ENCODE data around the gene PPP1R37. TPM values are rescaled to one million over a fixed set of nuclear protein-coding genes. Genes with fewer than 3 reads are reported as not detected.

PPP1R37 gene
- total RNA-seq, 1 experiment from 2014 or later, result 33.6 TPM

DNA sequence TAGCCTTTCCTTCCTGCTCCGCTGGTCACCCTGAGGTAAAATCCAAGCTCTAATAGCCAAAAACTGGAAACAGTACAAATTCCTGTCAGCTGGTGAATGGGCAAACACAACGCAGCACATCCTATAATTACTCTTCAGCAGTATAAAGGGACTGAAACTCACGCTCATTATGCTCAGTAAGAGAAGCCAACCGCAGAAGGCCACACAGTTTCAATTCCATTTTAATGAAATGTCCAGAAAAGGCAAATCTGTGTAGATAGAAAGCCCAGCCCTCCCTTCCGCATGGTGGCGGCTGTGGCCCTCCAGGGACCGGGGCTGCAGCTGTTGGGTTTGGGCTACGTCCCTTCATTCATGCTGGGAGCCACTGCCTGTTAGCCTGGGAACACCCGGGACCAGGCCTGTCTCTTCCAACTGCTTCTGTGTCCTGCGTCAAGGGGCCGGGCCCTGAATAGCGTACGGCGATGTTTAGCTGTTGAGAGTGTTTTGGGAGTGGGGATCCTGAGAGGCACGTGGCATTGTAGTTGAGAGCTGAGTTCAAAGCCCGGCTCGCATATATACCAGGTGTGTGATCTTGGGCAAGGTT, 44.3 kb downstream of the PPP1R37 start:
- Histone ChIP-seq H3K23me2 (ENCODE audit: insufficient read length, low read depth, low read length, poor library complexity, severe bottlenecking) (no peaks in the 10 kb centered on the region), H4K5ac (ENCODE audit: insufficient read length, low read depth, low read length) (no peak overlapping the region), H4K20me1 (ENCODE audit: control insufficient read depth, insufficient read depth, insufficient read length) (no peaks in the 10 kb centered on the region), H2BK12ac (ENCODE audit: insufficient read length, low read depth, low read length) (no peak overlapping the region), H2AK5ac (ENCODE audit: insufficient read length, low read length) (no peak overlapping the region), H4K8ac (replicated peaks; ENCODE audit: insufficient read length, low read depth, low read length) (no peak overlapping the region), H3K79me1 (ENCODE audit: insufficient read depth, low read depth, low read length, poor library complexity, severe bottlenecking) (no peaks in the 10 kb centered on the region), H3K79me2 (ENCODE audit: insufficient read depth, low read length) (no peaks in the 10 kb centered on the region; the same call in 1 of the 2 replicates), H2BK15ac (ENCODE audit: low read depth, low read length) (no peak overlapping the region), H3K9ac (ENCODE audit: extremely low read depth, insufficient read length, low read length) (no peak overlapping the region), H3K23ac (ENCODE audit: insufficient read length, low read depth, low read length) (no peak overlapping the region), H3K4ac (ENCODE audit: low read depth, low read length) (no peak overlapping the region), H4K91ac (ENCODE audit: insufficient read length, low read depth, low read length) (no peak overlapping the region), H3K14ac (ENCODE audit: insufficient read depth, low read length) (no peak overlapping the region; the same call in 1 of the 2 replicates), H3K27me3 (ENCODE audit: insufficient read depth, low read length) (no peaks in the 10 kb centered on the region), H3K4me2 (ENCODE audit: insufficient read depth, insufficient read length, low read length) (no peak overlapping the region), H3K4me1 (ENCODE audit: insufficient read depth, low read length) (no peaks in the 10 kb centered on the region), H3K56ac (ENCODE audit: insufficient read length, low read depth, low read length) (no peak overlapping the region), H2BK5ac (ENCODE audit: insufficient read length, low read length) (no peak overlapping the region), H3T11ph (ENCODE audit: low read length) (no peak overlapping the region), H2BK20ac (ENCODE audit: low read depth, low read length, poor library complexity, severe bottlenecking) (no peak overlapping the region), H3K9me3 (ENCODE audit: control insufficient read depth, low read depth, low read length) (no peaks in the 10 kb centered on the region), H3K18ac (ENCODE audit: insufficient read length, low read depth, low read length) (no peak overlapping the region), H2BK120ac (ENCODE audit: low read depth, low read length, poor library complexity, severe bottlenecking) (no peak overlapping the region), H3K27ac (ENCODE audit: insufficient read length, low read depth, low read length) (no peak overlapping the region), H2AFZ (ENCODE audit: low read length) (no peak overlapping the region)
- H3K27me3 Mint-ChIP-seq (ENCODE audit: low read depth), result no peaks in the 10 kb centered on the region
- peaks cover 7 to 12% (median 11%) of the 10 kb centered on the region in 3 experiments; a peak in 6 of 7 replicates for H3K36me3 Mint-ChIP-seq (ENCODE audit: insufficient read depth in 1 of 3, low read depth in 3 of 3)
- WGBS (ENCODE audit: extremely low coverage, insufficient read length, low lambda C conversion rate), result no CpG with 5 or more reads among the region's 17 CpGs
- peak overlapping the region; percentile 74 to 78 (median 76); a peak in 5 of 7 replicates for H3K27ac Mint-ChIP-seq
- TF ChIP-seq, protein P1, sequence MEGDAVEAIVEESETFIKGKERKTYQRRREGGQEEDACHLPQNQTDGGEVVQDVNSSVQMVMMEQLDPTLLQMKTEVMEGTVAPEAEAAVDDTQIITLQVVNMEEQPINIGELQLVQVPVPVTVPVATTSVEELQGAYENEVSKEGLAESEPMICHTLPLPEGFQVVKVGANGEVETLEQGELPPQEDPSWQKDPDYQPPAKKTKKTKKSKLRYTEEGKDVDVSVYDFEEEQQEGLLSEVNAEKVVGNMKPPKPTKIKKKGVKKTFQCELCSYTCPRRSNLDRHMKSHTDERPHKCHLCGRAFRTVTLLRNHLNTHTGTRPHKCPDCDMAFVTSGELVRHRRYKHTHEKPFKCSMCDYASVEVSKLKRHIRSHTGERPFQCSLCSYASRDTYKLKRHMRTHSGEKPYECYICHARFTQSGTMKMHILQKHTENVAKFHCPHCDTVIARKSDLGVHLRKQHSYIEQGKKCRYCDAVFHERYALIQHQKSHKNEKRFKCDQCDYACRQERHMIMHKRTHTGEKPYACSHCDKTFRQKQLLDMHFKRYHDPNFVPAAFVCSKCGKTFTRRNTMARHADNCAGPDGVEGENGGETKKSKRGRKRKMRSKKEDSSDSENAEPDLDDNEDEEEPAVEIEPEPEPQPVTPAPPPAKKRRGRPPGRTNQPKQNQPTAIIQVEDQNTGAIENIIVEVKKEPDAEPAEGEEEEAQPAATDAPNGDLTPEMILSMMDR (conservative IDR thresholded peaks at IDR 0.05), result no peak
- H3K4me3 Mint-ChIP-seq, result no peak overlapping the region; a peak in 1 of 5 replicates
- no peaks in the 10 kb centered on the region for H3K9me3 Mint-ChIP-seq
- no peak for DNase-seq
- H3K4me1 Mint-ChIP-seq, result peaks cover 27 to 29% of the 10 kb centered on the region in 2 experiments

All from H9 (cell line).